Ascending aorta (tissue), 2 donors: ENCODE results near the gene LHFPL3. TPM values are rescaled to one million over a fixed set of nuclear protein-coding genes. Genes with fewer than 3 reads are reported as not detected.

ENCODE experiments used
- DNase-seq, 2 donors: peaks; one replicate each; pipeline ENCODE4 v3.0.0-alpha.2; 2019; ENCODE audit warnings: low spot score in 2 of 2
- H3K27ac ChIP-seq, 2 donors: fragments of 200-600 bp; sonication (generic); one replicate each; pipeline ENCODE4 v1.5.1; 2016 to 2017; ENCODE audit warnings: mild to moderate bottlenecking in 1 of 2
- H3K27me3 ChIP-seq: fragments of 200-600 bp; sonication (generic); one replicate; pipeline ENCODE4 v1.5.1; 2017
- H3K36me3 ChIP-seq, 2 donors: fragments of 200-600 bp; sonication (generic); one replicate each; pipeline ENCODE4 v1.5.1; 2016
- H3K4me1 ChIP-seq, 2 donors: fragments of 200-600 bp; sonication (generic); one replicate each; pipeline ENCODE4 v1.5.1; 2016 to 2017; ENCODE audit warnings: mild to moderate bottlenecking in 1 of 2
- H3K4me3 ChIP-seq, 2 donors: fragments of 200-600 bp; sonication (generic); one replicate each; pipeline ENCODE4 v1.5.1; 2016 to 2017; ENCODE audit warnings: mild to moderate bottlenecking in 1 of 2
- H3K9me3 ChIP-seq, 2 donors: fragments of 200-600 bp; sonication (generic); one replicate each; pipeline ENCODE4 v1.5.1; 2016
- intact Hi-C: fragments of 100-400 bp; cut with DNase I; formaldehyde crosslinking; loops from one replicate; pipeline ENCODE4 v1.15.1; 2023
- total RNA-seq: library from RNA; depleted of rRNA; stranded (reverse); fragments of >200 nt; gene quantifications from one replicate; pipeline ENCODE4 v1.1.0, GENCODE V29; 2016
- TF ChIP-seq, protein P1 (sequence below), 3 experiments: fragments of 200-600 bp in 2 of 3; fragments of 450-650 bp in 1 of 3; sonication (generic) in 2 of 3; IDR thresholded peaks; one replicate each; pipeline ENCODE4 v1.5.1; 2016 to 2019; ENCODE audit warnings: antibody characterized with exemption in 3 of 3, mild to moderate bottlenecking in 1 of 3, moderate library complexity in 1 of 3

LHFPL3 gene
- total RNA-seq, 1 donor from 2014 or later = not detected

GRCh38 chr7:104951546-104951945, 623.1 kb downstream of the LHFPL3 start:
- H3K36me3 ChIP-seq = no peaks in the 10 kb centered on the region
- H3K9me3 ChIP-seq = no peaks in the 10 kb centered on the region
- H3K4me1 ChIP-seq = peaks cover 0 to 14% of the 10 kb centered on the region in 2 donors
- TF ChIP-seq, protein P1, sequence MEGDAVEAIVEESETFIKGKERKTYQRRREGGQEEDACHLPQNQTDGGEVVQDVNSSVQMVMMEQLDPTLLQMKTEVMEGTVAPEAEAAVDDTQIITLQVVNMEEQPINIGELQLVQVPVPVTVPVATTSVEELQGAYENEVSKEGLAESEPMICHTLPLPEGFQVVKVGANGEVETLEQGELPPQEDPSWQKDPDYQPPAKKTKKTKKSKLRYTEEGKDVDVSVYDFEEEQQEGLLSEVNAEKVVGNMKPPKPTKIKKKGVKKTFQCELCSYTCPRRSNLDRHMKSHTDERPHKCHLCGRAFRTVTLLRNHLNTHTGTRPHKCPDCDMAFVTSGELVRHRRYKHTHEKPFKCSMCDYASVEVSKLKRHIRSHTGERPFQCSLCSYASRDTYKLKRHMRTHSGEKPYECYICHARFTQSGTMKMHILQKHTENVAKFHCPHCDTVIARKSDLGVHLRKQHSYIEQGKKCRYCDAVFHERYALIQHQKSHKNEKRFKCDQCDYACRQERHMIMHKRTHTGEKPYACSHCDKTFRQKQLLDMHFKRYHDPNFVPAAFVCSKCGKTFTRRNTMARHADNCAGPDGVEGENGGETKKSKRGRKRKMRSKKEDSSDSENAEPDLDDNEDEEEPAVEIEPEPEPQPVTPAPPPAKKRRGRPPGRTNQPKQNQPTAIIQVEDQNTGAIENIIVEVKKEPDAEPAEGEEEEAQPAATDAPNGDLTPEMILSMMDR (IDR thresholded peaks at IDR 0.05) = no peak
- no peak overlapping the region for H3K4me3 ChIP-seq
- peak overlapping the region; percentile 76 to 80 for H3K27ac ChIP-seq
- DNase-seq = no peak
- intact Hi-C loops = no loop called here
- no peaks in the 10 kb centered on the region for H3K27me3 ChIP-seq

GRCh38 chr7:104955276-104955675, 626.9 kb downstream of the LHFPL3 start:
- Histone ChIP-seq H3K27me3 (no peaks in the 10 kb centered on the region), H3K27ac (no peak overlapping the region), H3K4me1 (peaks cover 0 to 34% of the 10 kb centered on the region in 2 donors), H3K9me3 (no peaks in the 10 kb centered on the region), H3K36me3 (no peaks in the 10 kb centered on the region), H3K4me3 (no peak overlapping the region)
- TF ChIP-seq, protein P1 (IDR thresholded peaks at IDR 0.05) = no peak
- DNase-seq = no peak
- intact Hi-C loops = no loop called here

Other genes starting within 250 kb of the LHFPL3 start
- 46.2 TPM for gene ORC5, start 120.6 kb upstream of the LHFPL3 start, total RNA-seq